Measurements from ENCODE around the gene TNS3. TPM values are rescaled to one million over a fixed set of nuclear protein-coding genes. Genes with fewer than 3 reads are reported as not detected.

Gene TNS3
- total RNA-seq, 1 donor from 2014 or later: 168 TPM

DNA sequence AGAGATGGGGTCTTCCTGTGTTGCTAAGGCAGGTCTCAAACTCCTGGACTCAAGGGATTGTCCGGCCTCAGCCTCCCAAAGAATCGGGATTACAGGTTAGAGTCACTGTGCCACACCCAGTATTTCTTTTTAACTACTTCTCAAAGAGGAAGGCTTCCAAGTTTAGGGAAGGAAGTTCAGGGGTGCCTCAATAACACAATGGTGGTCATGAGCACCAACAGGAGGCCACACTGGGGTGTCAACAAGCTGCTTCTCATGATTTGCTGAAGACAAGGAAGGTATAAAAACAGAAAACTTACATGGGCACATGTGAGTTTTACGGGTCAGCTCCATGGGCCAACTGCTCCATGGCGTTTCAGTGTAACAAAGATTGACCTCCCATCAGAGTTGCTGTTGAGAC is 160.5 kb downstream of the TNS3 start:
- intact Hi-C loops (cut with DNase I): no loop called here
- TF ChIP-seq CTCF (IDR thresholded peaks at IDR 0.05): no peak
- Histone ChIP-seq H3K4me3 (no peak overlapping the region), H3K27me3 (no peaks in the 10 kb centered on the region), H3K9me3 (no peaks in the 10 kb centered on the region), H3K36me3 (peaks cover 38% of the 10 kb centered on the region), H3K4me1 (peaks cover 5% of the 10 kb centered on the region), H3K27ac (no peak overlapping the region)
- ATAC-seq: no peak
- no peak for DNase-seq

DNA sequence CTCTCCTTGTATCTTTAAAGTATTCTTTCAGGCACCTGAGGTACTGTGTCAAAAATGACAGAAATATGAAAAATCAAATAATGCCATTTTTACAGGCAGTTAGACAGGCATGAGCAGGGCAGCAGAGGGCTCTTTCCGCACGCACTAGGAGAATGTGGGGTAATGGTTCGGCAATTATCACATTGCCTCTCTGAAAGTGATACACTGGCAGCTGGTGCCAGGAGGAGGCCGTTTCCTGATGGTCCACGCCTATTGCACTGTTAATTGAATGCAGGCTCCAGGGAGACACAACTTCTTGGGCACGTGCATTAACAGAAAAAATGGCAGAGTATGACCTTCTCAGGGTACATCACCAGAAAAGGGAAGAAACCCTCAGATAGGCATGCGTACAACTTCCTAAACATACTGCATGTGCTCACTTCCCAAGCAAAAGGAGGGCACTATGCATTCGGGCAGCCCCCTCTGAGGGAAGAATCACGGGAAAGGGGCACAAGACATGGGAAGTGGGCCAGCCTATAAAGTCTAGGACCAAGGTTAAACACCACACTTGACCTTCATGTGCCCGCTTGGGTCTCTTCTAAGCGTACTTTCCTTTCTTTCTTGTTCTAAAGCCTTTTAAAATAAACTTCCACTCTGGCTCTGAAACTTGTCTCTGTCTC is 161.7 kb downstream of the TNS3 start:
- peaks cover 5% of the 10 kb centered on the region for H3K4me1 ChIP-seq
- intact Hi-C loops (cut with DNase I): no loop called here
- no peak overlapping the region for H3K4me3 ChIP-seq
- TF ChIP-seq CTCF (IDR thresholded peaks at IDR 0.05): no peak
- H3K9me3 ChIP-seq: no peaks in the 10 kb centered on the region
- ATAC-seq (no peak), DNase-seq (no peak)
- peaks cover 38% of the 10 kb centered on the region for H3K36me3 ChIP-seq
- H3K27me3 ChIP-seq: no peaks in the 10 kb centered on the region
- H3K27ac ChIP-seq: no peak overlapping the region

- no peak overlapping the region for H3K4me3 ChIP-seq
- H3K4me1 ChIP-seq: peaks cover 5% of the 10 kb centered on the region
- H3K36me3 ChIP-seq: peaks cover 42% of the 10 kb centered on the region
- H3K9me3 ChIP-seq: no peaks in the 10 kb centered on the region
- ATAC-seq: no peak
- intact Hi-C loops (cut with DNase I): no loop called here
- no peak overlapping the region for H3K27ac ChIP-seq
- no peak for DNase-seq
- no peaks in the 10 kb centered on the region for H3K27me3 ChIP-seq
- no peak for TF ChIP-seq CTCF (IDR thresholded peaks at IDR 0.05)
Observed at GRCh38 chr7:47419471-47419870, 162.4 kb downstream of the TNS3 start.

DNA sequence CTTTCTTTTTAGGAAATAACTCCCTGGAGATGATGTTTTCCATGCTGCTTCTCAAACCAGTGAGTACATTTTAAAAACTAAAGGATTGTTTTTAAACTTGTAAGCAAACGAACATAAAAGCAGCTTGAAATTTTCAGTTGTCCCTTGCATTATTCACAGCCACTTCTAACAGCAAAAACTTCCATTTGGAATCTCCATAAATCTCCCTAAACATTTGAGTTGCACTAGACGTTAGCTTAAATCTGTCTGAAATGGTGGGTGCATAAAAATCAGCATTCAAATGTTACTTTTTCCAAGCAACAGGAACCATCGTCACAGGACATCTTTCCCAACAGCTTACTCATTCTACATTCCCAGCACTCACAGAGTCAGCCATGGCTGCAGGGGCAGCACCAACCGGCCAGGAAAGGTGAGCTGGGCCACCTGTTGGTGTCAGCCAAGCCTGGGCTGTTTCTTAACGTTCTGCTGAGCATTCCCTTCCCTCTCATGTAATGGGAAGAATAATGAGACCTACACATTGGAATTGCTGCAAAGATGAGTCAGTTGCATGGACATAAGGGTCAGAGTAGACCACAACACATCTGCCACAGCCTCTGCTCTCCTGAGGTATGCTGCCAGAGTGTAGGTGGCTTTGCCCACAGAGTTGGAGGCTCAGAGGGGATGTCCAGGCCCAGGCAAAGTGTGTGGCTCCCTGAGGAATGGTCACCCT is 163.2 kb downstream of the TNS3 start:
- no peak for TF ChIP-seq CTCF (IDR thresholded peaks at IDR 0.05)
- Histone ChIP-seq H3K27me3 (no peaks in the 10 kb centered on the region), H3K4me3 (no peak overlapping the region), H3K27ac (no peak overlapping the region), H3K4me1 (peaks cover 5% of the 10 kb centered on the region), H3K36me3 (peaks cover 42% of the 10 kb centered on the region), H3K9me3 (no peaks in the 10 kb centered on the region)
- ATAC-seq: no peak
- intact Hi-C loops (cut with DNase I): no loop called here
- DNase-seq: no peak

DNA sequence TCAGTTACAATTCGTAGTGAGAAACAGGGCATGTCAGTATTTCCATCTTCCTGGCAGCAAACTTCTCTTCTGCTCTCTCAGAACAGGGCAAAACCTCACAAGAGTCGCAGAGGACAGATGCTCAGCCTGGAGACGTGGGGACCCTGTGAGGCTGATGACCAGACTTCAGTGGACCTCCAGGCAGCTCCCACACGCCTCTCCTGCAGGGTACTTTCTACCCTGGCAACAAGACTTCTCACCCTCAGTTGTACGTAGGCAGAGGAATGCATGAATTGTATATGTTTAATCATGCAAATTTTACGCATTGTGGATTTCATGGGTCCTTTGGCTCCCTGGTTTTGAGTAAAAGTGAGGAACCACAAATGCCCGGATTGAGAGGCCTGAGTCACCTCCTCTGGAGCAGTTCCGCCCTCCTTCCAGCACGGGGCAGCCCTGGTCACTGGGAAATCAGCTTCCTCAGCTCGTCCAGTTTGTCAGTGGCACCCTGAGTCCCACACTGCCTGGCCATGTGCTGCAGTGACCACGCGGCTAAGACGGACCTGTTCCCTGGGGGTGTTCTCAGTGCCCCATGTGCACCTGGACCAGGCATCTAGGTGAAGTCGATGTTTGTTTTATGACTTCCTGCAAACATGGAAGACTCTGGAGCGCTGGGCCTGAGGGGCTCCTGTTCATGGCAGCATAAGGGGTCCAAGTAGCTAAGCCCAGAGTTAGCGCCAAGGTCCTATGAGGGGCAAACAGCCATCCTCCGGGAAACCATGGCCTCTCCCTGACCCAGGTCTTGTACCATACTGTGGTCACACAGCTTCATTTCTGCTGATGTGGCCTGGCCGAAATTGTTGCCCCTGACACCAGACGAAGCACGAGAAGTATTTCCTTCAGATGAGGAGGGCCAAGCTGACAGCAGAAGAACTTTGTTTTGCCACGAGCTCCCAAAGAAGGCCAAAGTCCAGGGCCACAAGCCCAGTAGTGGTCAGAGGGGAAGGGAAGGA is 165.1 kb downstream of the TNS3 start:
- H3K4me3 ChIP-seq: no peak overlapping the region
- H3K9me3 ChIP-seq: no peaks in the 10 kb centered on the region
- ATAC-seq (peak; percentile 34), DNase-seq (no peak)
- peaks cover 49% of the 10 kb centered on the region for H3K36me3 ChIP-seq
- no peaks in the 10 kb centered on the region for H3K27me3 ChIP-seq
- H3K4me1 ChIP-seq: peaks cover 5% of the 10 kb centered on the region
- intact Hi-C loops (cut with DNase I): no loop called here
- no peak for TF ChIP-seq CTCF (IDR thresholded peaks at IDR 0.05)
- no peak overlapping the region for H3K27ac ChIP-seq
